Stimulated activated CD4-positive, alpha-beta T cell treated with anti-CD3 and anti-CD28 coated beads, Interleukin-2, amount 100 ng/mL, for 24 hours (primary cell): ENCODE results near the gene TUBE1.

Source experiments
- DNase-seq, 2 donors: peaks; one replicate each; pipeline ENCODE4 v3.0.0-alpha.2; 2020

TUBE1 gene

DNA sequence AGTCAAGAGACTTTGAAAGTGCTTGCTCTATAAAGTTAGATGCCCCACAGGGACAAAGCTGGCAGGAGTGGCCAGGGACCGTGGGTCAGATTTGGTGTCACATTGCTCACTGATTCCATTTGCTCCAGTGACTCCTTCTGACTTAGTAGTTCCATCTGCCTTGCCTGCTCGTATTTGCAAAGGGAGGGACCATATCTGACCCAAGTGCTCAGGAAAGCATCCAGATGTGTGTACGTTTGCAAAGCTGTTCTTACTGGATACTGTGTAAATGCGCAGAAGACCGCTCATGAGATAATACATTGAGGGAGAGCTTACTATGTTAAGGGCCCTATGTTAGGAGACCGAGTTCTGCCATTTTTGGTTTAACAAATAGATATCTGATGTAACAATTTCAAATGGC, 54.6 kb downstream of the TUBE1 start:
- DNase-seq, result no peak

GRCh38 chr6:112031960-112032359, 55.3 kb downstream of the TUBE1 start:
- no peak for DNase-seq

GRCh38 chr6:112030961-112031660, 56.2 kb downstream of the TUBE1 start:
- no peak for DNase-seq

DNA sequence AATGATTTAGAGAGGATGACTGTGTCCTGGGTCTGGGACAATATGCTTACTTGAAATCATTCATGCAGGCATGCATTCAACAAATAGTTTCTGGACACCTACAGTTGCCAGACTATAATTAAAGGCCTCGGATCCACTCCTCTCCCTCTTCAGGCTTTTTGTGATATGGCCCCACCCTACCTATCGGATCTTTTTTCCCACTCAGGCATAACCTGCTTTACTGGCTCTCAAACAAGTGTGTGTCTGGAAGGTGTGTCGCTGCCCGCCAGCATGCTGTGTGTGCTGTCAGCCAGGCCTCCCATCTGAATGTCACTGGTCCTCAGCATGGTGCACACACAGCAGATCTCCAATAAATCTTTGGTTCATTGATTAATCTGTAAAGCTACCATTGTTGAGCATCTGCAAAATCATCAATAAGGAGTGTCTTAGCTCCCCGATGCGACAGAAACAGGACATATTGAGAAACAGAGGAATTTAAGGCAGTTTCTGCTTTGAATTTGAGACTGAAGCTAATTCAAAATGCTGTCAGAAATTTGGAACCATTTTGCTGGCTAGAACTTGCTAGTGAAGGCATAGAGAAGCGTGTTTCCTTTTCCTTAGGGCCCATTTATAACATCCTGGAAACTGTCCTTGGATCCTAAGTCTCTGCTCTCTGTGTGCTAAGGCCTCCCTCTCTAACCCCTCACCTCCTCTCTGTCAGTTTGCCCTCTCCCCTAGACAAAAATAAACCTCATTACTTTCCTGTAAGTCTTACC, 56.9 kb downstream of the TUBE1 start:
- no peak for DNase-seq

DNA sequence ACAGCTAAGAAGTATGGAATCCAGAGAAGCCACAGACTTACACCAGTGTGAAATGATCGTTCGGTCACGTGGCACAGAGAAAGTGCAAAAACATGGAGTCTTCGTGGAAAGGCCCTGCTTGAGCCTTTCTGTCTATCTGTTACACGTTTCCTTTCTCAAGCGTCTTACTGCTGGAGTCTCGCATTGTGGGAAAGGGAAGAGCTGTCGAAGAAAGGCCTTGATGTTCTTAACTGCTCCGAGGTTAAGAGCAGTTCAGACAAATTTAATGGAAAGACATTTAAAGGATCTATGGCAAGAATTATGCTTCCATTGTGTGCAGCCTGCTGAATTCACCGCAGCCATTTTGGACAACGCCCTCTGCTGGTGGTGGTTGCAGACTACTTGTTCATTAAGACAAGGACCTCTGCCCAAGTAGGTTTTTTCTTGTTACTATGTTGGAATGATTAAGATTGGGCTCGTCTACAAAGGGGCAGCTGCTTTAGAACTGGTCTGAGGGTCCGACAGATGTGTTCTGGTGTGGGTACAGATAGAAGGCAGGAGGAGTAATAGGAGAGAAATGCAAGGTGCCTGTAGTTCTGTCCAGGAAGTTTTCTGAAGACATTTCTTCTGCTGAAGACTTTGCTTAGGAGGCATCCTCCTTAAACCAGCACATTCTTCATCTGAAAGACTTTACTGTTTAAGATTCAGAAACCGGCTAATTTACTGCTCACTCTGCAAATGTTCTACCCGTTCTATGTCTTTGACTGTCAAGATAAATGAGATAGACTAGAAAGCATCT, 58.0 kb downstream of the TUBE1 start:
- peak; percentile 77 to 87 for DNase-seq

DNA sequence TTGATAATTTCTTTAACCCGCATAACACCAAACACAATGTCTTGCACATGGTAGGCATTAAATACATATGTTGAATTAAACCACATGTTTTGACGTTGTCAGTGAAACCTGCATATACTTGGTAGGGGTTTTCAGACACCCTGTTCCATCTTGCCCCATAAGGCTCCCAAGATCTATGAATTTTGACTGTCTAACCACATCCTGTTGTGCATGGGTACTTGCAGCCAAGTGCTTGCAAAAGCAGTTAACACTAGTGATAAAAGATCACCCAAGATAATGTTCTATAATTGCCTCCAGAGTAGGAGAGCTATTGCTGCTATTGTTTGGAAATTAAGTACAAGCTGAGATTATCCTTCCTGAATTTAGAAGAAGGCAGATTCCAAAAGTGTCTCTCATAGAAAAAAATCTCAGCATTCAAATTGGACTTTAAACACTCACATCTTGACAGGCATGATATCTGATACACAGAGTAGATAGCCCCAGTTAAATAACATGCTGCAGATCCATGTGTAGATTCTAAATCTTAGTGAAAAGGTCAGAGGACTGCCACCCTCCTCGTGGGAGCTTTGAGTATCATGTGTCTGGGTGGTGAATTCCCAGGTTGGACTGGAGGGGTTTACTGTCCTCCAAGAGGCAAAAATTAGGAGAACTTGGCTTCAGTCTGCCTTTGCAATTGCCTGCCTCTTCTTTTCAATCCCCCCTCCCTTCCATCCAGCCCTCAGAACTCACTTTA, 59.2 kb downstream of the TUBE1 start:
- peak in 1 of 2 donors; percentile 35 for DNase-seq

DNA sequence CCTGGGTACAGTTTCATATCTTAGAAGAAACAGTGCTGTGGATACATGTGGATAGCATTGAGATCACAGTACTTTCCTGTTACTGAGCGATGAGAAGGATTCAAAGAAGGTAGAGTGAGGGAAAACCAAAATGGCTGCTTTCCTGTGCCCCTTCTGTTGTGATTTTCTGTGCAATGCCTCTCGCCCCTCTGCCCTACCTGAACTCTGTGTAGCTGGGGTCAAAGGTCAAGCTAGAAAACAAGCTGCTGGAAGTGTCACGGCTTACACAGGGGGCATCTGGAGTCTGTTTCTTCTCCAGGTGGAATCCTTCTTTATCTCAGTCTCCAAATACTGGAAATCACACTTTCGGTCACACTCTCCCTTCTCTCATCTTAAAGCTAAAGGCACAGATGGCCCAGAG, 60.3 kb downstream of the TUBE1 start:
- DNase-seq, result no peak

- no peak for DNase-seq
These were observed 62.8 kb downstream of the TUBE1 start for GRCh38 chr6:112024464-112024863.

- no peak for DNase-seq
These were observed 64.5 kb downstream of the TUBE1 start for GRCh38 chr6:112022749-112023148.

DNA sequence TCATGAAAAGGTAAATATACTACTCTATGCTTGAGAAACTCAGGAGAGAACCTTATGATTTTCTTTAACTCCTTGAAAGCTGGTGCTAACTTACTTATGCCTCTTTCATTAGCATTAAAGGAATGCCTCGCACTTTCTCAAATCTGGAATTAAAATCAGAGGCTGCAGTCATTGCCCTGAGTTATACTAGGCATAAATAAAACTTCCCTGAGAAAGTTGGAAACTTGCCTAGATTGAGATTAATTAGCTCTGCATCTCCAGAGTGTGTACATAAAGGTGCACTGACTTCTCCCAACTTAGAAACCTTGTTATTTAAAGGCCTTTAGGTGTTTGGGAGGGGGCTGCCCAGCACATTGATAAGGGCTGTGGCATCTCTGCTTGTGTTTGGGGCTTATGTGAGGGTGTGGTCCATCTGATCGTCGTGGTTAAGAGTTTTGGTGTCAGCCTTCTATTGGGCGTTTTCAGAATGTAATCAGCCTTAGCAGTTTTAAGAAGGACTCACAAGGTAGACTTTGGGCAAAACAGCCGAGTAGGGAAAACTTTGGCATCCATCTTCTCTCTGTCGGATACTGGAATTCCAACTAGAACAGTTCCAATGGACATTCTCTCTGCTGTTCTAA, 65.5 kb downstream of the TUBE1 start:
- no peak for DNase-seq
